Activated naive CD4-positive, alpha-beta T cell treated with anti-CD3 and anti-CD28 coated beads, Interleukin-2, amount 50 U/mL, for 72 hours (primary cell): ENCODE measurements around the gene COX18. TPM values are rescaled to one million over a fixed set of nuclear protein-coding genes. Genes with fewer than 3 reads are reported as not detected.

Experiments
- ATAC-seq, 2 donors: fragments of 150-1000 bp; cut with Tn5 transposase; 2 replicates each; pipeline ENCODE4 v1.10.0; 2021; ENCODE audit warnings: mild to moderate bottlenecking in 2 of 2, moderate library complexity in 2 of 2
- DNase-seq, 2 donors: peaks; one replicate each; pipeline ENCODE4 v3.0.0; 2021 to 2022; ENCODE audit warnings: low spot score in 2 of 2
- H3K27ac Mint-ChIP-seq, 2 donors: one replicate each; pipeline ENCODE4 v1.8.0; 2022; ENCODE audit warnings: mild to moderate bottlenecking in 2 of 2, mixed read lengths in 2 of 2
- H3K36me3 Mint-ChIP-seq, 2 donors: one replicate each; pipeline ENCODE4 v1.8.0; 2022; ENCODE audit warnings: mixed read lengths in 2 of 2
- H3K9me3 Mint-ChIP-seq, 2 donors: one replicate each; pipeline ENCODE4 v1.8.0; 2022; ENCODE audit warnings: mixed read lengths in 2 of 2
- total RNA-seq, 2 donors: library from RNA; stranded (reverse); gene quantifications; one replicate each; pipeline ENCODE4 v1.2.3, GENCODE V29; 2022

The COX18 gene
- 10 to 100 TPM; 25.8 to 27.8 TPM for total RNA-seq

GRCh38 chr4:73069338-73070073 lies at the start of gene COX18:
COX18 (minus strand) TSS chr4:73069716; CDS start chr4:73069649, 67 bp downstream.
- Mint-ChIP-seq H3K9me3 (no peaks in the 10 kb centered on the region), H3K27ac (peak within 1 kb of the TSS; percentile 97 to 99), H3K36me3 (peaks cover 23 to 30% of the 10 kb centered on the region in 2 donors)
- peak; percentile 84 to 89 for ATAC-seq
- peak; percentile 88 to 97 for DNase-seq

GRCh38 chr4:73109493-73109892 lies 40.0 kb upstream of the COX18 start:
- no peak overlapping the region for H3K27ac Mint-ChIP-seq
- no peak for DNase-seq

GRCh38 chr4:73104695-73105094 lies 35.2 kb upstream of the COX18 start:
- Mint-ChIP-seq H3K27ac (peak overlapping the region; percentile 6 to 63), H3K36me3 (peaks cover 0 to 28% of the 10 kb centered on the region in 2 donors), H3K9me3 (no peaks in the 10 kb centered on the region)
- no peak for DNase-seq
- no peak for ATAC-seq

More at GRCh38 chr4:73109493-73109892, 40.0 kb upstream of the COX18 start:
- H3K9me3 Mint-ChIP-seq = no peaks in the 10 kb centered on the region
- ATAC-seq = peak in 1 of 2 donors; percentile 66
- H3K36me3 Mint-ChIP-seq = peaks cover 0 to 11% of the 10 kb centered on the region in 2 donors

- ATAC-seq = peak in 1 of 2 donors; percentile 63
- peaks cover 0 to 32% of the 10 kb centered on the region in 2 donors for H3K36me3 Mint-ChIP-seq
- peak overlapping the region; percentile 6 to 19 for H3K27ac Mint-ChIP-seq
- H3K9me3 Mint-ChIP-seq = no peaks in the 10 kb centered on the region
- no peak for DNase-seq
Measured at GRCh38 chr4:73103799-73104503, 34.4 kb upstream of the COX18 start.

GRCh38 chr4:73099143-73099542 lies 29.6 kb upstream of the COX18 start:
- DNase-seq = no peak
- peak in 1 of 2 donors; percentile 53 for ATAC-seq
- Mint-ChIP-seq H3K36me3 (peaks cover 0 to 24% of the 10 kb centered on the region in 2 donors), H3K9me3 (no peaks in the 10 kb centered on the region), H3K27ac (peak overlapping the region; percentile 65 to 97)

- ATAC-seq = peak in 1 of 2 donors; percentile 31
- no peak for DNase-seq
- Mint-ChIP-seq H3K36me3 (peaks cover 0 to 22% of the 10 kb centered on the region in 2 donors), H3K27ac (peak overlapping the region in 1 of 2 donors; percentile 38), H3K9me3 (no peaks in the 10 kb centered on the region)
Measured at GRCh38 chr4:73098713-73099112, 29.2 kb upstream of the COX18 start.

- Mint-ChIP-seq H3K9me3 (no peaks in the 10 kb centered on the region), H3K27ac (no peak overlapping the region), H3K36me3 (peaks cover 0 to 22% of the 10 kb centered on the region in 2 donors)
- ATAC-seq = no peak
- DNase-seq = no peak
Measured at GRCh38 chr4:73098016-73098415, 28.5 kb upstream of the COX18 start.

GRCh38 chr4:73092868-73093267 lies 23.4 kb upstream of the COX18 start:
- peak overlapping the region in 1 of 2 donors; percentile 65 for H3K27ac Mint-ChIP-seq
- DNase-seq (no peak), ATAC-seq (no peak)
- no peaks in the 10 kb centered on the region for H3K9me3 Mint-ChIP-seq
- peaks cover 16 to 22% of the 10 kb centered on the region in 2 donors for H3K36me3 Mint-ChIP-seq

GRCh38 chr4:73090738-73091137 lies 21.2 kb upstream of the COX18 start:
- Mint-ChIP-seq H3K36me3 (peaks cover 21 to 31% of the 10 kb centered on the region in 2 donors), H3K27ac (peak overlapping the region; percentile 40 to 62), H3K9me3 (no peaks in the 10 kb centered on the region)
- DNase-seq (no peak), ATAC-seq (peak in 1 of 2 donors; percentile 22)

GRCh38 chr4:73087871-73088270 lies 18.4 kb upstream of the COX18 start:
- H3K36me3 Mint-ChIP-seq = peaks cover 21 to 36% of the 10 kb centered on the region in 2 donors

GRCh38 chr4:73086095-73086868 lies 16.8 kb upstream of the COX18 start:
- Mint-ChIP-seq H3K36me3 (peaks cover 13 to 43% of the 10 kb centered on the region in 2 donors), H3K9me3 (peaks cover 0 to 5% of the 10 kb centered on the region in 2 donors), H3K27ac (peak overlapping the region in 1 of 2 donors; percentile 36)
- ATAC-seq = peak in 1 of 2 donors; percentile 43
- DNase-seq = no peak

More at GRCh38 chr4:73087871-73088270, 18.4 kb upstream of the COX18 start:
- DNase-seq = no peak
- Mint-ChIP-seq H3K27ac (no peak overlapping the region), H3K9me3 (no peaks in the 10 kb centered on the region)
- ATAC-seq = no peak

- DNase-seq = no peak
- Mint-ChIP-seq H3K36me3 (peaks cover 1 to 33% of the 10 kb centered on the region in 2 donors), H3K27ac (peak overlapping the region in 1 of 2 donors; percentile 78), H3K9me3 (peaks cover 0 to 5% of the 10 kb centered on the region in 2 donors)
- peak in 1 of 2 donors; percentile 24 for ATAC-seq
Measured at GRCh38 chr4:73080789-73081188, 11.3 kb upstream of the COX18 start.

GRCh38 chr4:73075832-73076231 lies 6.3 kb upstream of the COX18 start:
- ATAC-seq = no peak
- no peak for DNase-seq
- H3K9me3 Mint-ChIP-seq = no peaks in the 10 kb centered on the region
- H3K27ac Mint-ChIP-seq = no peak overlapping the region
- peaks cover 5 to 8% of the 10 kb centered on the region in 2 donors for H3K36me3 Mint-ChIP-seq

GRCh38 chr4:73070074-73070390 lies 516 bp upstream of the COX18 start:
- Mint-ChIP-seq H3K9me3 (no peaks in the 10 kb centered on the region), H3K36me3 (peaks cover 23 to 25% of the 10 kb centered on the region in 2 donors), H3K27ac (peak overlapping the region; percentile 97 to 99)
- DNase-seq (no peak), ATAC-seq (peak; percentile 18 to 19)

GRCh38 chr4:73068491-73069337 lies 802 bp downstream of the COX18 start:
- Mint-ChIP-seq H3K27ac (peak overlapping the region; percentile 97 to 99), H3K9me3 (no peaks in the 10 kb centered on the region), H3K36me3 (peaks cover 23 to 38% of the 10 kb centered on the region in 2 donors)
- ATAC-seq = no peak
- DNase-seq = no peak

GRCh38 chr4:73067971-73068394 lies 1.5 kb downstream of the COX18 start:
- Mint-ChIP-seq H3K9me3 (no peaks in the 10 kb centered on the region), H3K27ac (peak overlapping the region; percentile 97 to 99), H3K36me3 (peaks cover 23 to 40% of the 10 kb centered on the region in 2 donors)
- peak in 1 of 2 donors; percentile 43 for DNase-seq
- peak; percentile 6 to 32 for ATAC-seq
